Measurements from ENCODE around the gene PDE7B. TPM values are rescaled to one million over a fixed set of nuclear protein-coding genes. Genes with fewer than 3 reads are reported as not detected.

PDE7B gene
- total and polyA plus RNA-seq, 9 of the 15 experiments (the other 6 are each of a cell fraction or from before 2014, with no cell fraction given), result 0.01 TPM; not detected in 8

- Histone ChIP-seq H3K4me2 (ENCODE audit: insufficient read depth, low read length) (no peak overlapping the region), H3K27ac (ENCODE audit: extremely low read depth, low read depth, low read length) (no peak overlapping the region), H3K9ac (ENCODE audit: insufficient read depth in 1 of 2, low read depth in 2 of 2, low read length in 2 of 2) (no peak overlapping the region), H3K36me3 (ENCODE audit: control insufficient read depth, insufficient read depth, low read length) (no peaks in the 10 kb centered on the region), H2AFZ (ENCODE audit: low read depth, low read length) (no peak overlapping the region), H3K9me3 (replicated peaks; ENCODE audit: control insufficient read depth, insufficient read depth, low read depth, low read length) (no peaks in the 10 kb centered on the region), H3K79me2 (ENCODE audit: control insufficient read depth, insufficient read depth, low read length) (no peaks in the 10 kb centered on the region), H3K27me3 (ENCODE audit: control insufficient read depth in 2 of 2, insufficient read depth in 2 of 2, low read length in 2 of 2) (no peaks in the 10 kb centered on the region), H3K4me3 (no peak overlapping the region), H3K4me1 (replicated peaks in 1 of 2; ENCODE audit: control insufficient read depth in 2 of 2, insufficient read depth in 2 of 2, low read length in 2 of 2) (no peaks in the 10 kb centered on the region), H4K20me1 (replicated peaks; ENCODE audit: control insufficient read depth, insufficient read depth, low read length) (no peaks in the 10 kb centered on the region), H3K9me1 (ENCODE audit: control insufficient read depth, insufficient read depth, low read length) (no peaks in the 10 kb centered on the region)
- BruUV-seq (replicated peaks), result no TSS peak
- no peak for ATAC-seq
- no peak for FAIRE-seq
- intact Hi-C loops (cut with micrococcal nuclease), result no loop called here
- 0% methylated on average over 2 of the region's 2 CpGs for WGBS (ENCODE audit: insufficient coverage, low coverage, missing lambda C conversion rate)
- TF ChIP-seq ZNF274 (IDR thresholded peaks at IDR 0.05; ENCODE audit: borderline replicate concordance, low read depth, low read length), result 0 out of 2 replicates have a peak, but pooled peaks have one; percentile 26
- TF ChIP-seq, protein P1, sequence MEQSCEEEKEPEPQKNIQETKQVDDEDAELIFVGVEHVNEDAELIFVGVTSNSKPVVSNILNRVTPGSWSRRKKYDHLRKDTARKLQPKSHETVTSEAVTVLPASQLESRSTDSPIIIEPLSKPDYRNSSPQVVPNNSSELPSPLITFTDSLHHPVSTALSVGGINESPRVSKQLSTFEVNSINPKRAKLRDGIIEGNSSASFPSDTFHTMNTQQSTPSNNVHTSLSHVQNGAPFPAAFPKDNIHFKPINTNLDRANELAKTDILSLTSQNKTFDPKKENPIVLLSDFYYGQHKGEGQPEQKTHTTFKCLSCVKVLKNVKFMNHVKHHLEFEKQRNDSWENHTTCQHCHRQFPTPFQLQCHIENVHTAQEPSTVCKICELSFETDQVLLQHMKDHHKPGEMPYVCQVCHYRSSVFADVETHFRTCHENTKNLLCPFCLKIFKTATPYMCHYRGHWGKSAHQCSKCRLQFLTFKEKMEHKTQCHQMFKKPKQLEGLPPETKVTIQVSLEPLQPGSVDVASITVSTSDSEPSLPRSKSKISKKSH (CRISPR knock-in tag; IDR thresholded peaks at IDR 0.05), result no peak
- DNase-seq (ENCODE audit: extremely low read depth in 1 of 4, low spot score in 3 of 4), result no peak
- ChIA-PET POLR2A (no interaction called here), CTCF (ENCODE audit: low intra/inter-chr PET ratio) (no interaction called here)
- in situ Hi-C loops (cut with MboI), result no loop called here
Observed at GRCh38 chr6:135921188-135921587, 69.7 kb downstream of the PDE7B start.

DNA sequence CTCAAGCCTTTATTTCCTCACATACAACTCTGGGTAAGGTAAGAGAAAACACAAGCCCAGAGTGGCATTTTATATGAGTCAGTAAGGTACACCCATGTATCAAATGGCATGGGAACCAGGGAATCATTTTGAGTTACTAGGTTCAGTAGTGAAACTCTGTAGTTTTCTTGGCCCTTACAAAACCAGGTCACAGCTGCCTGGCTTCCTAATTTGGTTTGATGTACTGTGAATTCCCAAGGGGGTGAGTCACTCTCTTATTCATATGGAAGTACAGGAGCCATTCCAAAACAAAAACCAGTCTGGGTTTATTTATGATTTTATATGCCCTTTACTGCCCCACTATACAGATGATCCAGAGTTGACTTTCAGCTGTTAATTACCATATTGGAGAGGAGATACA is 70.7 kb downstream of the PDE7B start:
- Histone ChIP-seq H3K4me1 (replicated peaks in 1 of 2; ENCODE audit: control insufficient read depth in 2 of 2, insufficient read depth in 2 of 2, low read length in 2 of 2) (no peaks in the 10 kb centered on the region), H3K36me3 (ENCODE audit: control insufficient read depth, insufficient read depth, low read length) (no peaks in the 10 kb centered on the region), H3K79me2 (ENCODE audit: control insufficient read depth, insufficient read depth, low read length) (no peaks in the 10 kb centered on the region), H3K27me3 (ENCODE audit: control insufficient read depth in 2 of 2, insufficient read depth in 2 of 2, low read length in 2 of 2) (no peaks in the 10 kb centered on the region), H3K4me2 (ENCODE audit: insufficient read depth, low read length) (no peak overlapping the region), H3K9ac (ENCODE audit: insufficient read depth in 1 of 2, low read depth in 2 of 2, low read length in 2 of 2) (no peak overlapping the region), H4K20me1 (replicated peaks; ENCODE audit: control insufficient read depth, insufficient read depth, low read length) (no peaks in the 10 kb centered on the region), H3K4me3 (no peak overlapping the region), H3K27ac (ENCODE audit: extremely low read depth, low read depth, low read length) (no peak overlapping the region), H2AFZ (ENCODE audit: low read depth, low read length) (no peak overlapping the region), H3K9me1 (ENCODE audit: control insufficient read depth, insufficient read depth, low read length) (no peaks in the 10 kb centered on the region), H3K9me3 (replicated peaks; ENCODE audit: control insufficient read depth, insufficient read depth, low read depth, low read length) (no peaks in the 10 kb centered on the region)
- CTCF ChIA-PET (ENCODE audit: low intra/inter-chr PET ratio), result no interaction called here
- TF ChIP-seq, protein P2, sequence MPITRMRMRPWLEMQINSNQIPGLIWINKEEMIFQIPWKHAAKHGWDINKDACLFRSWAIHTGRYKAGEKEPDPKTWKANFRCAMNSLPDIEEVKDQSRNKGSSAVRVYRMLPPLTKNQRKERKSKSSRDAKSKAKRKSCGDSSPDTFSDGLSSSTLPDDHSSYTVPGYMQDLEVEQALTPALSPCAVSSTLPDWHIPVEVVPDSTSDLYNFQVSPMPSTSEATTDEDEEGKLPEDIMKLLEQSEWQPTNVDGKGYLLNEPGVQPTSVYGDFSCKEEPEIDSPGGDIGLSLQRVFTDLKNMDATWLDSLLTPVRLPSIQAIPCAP (CRISPR knock-in tag; IDR thresholded peaks at IDR 0.05; ENCODE audit: borderline replicate concordance), result no peak
- TF ChIP-seq ZEB2 (IDR thresholded peaks at IDR 0.05) (no peak), NR2C1 (IDR thresholded peaks at IDR 0.05) (no peak), NR2C1 (tag; IDR thresholded peaks at IDR 0.05) (no peak), EHMT2 (IDR thresholded peaks at IDR 0.05) (no peak), IRF2 (CRISPR knock-in tag; IDR thresholded peaks at IDR 0.05) (no peak), ZNF780A (CRISPR knock-in tag; IDR thresholded peaks at IDR 0.05) (no peak), ZNF232 (CRISPR knock-in tag; IDR thresholded peaks at IDR 0.05) (no peak), ZNF507 (tag; conservative IDR thresholded peaks at IDR 0.05) (no peak), ZNF408 (CRISPR knock-in tag; IDR thresholded peaks at IDR 0.05; ENCODE audit: low read depth) (no peak), ILF3 (IDR thresholded peaks at IDR 0.05; ENCODE audit: borderline replicate concordance) (no peak)
- TF ChIP-seq, protein P3, sequence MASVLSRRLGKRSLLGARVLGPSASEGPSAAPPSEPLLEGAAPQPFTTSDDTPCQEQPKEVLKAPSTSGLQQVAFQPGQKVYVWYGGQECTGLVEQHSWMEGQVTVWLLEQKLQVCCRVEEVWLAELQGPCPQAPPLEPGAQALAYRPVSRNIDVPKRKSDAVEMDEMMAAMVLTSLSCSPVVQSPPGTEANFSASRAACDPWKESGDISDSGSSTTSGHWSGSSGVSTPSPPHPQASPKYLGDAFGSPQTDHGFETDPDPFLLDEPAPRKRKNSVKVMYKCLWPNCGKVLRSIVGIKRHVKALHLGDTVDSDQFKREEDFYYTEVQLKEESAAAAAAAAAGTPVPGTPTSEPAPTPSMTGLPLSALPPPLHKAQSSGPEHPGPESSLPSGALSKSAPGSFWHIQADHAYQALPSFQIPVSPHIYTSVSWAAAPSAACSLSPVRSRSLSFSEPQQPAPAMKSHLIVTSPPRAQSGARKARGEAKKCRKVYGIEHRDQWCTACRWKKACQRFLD (CRISPR knock-in tag; IDR thresholded peaks at IDR 0.05), result no peak
- POLR2A ChIA-PET, result interaction anchor here (0.7 kb wide), 1 partner anchor 428 kb away, joined by 3 read pairs; no protein-coding TSS in a partner anchor
- FAIRE-seq, result no peak
- no peak for ATAC-seq
- intact Hi-C loops (cut with micrococcal nuclease), result no loop called here
- no TSS peak for BruUV-seq (replicated peaks)
- no peak for DNase-seq (ENCODE audit: extremely low read depth in 1 of 4, low spot score in 3 of 4)
- in situ Hi-C loops (cut with MboI), result no loop called here
